DND-41 (cell line): ENCODE measurements around the gene IRAK1BP1.

ENCODE experiments used
- CTCF ChIP-seq: IDR thresholded peaks from 2 replicates; pipeline ENCODE4 v1.5.1; 2012; ENCODE audit warnings: borderline replicate concordance, low read length, moderate library complexity, mild to moderate bottlenecking; ENCODE audit not compliant: poor library complexity, severe bottlenecking; ENCODE audit errors: extremely low read depth
- EZH2 ChIP-seq: IDR thresholded peaks from 3 replicates; pipeline ENCODE4 v1.6.1; 2012; ENCODE audit warnings: borderline replicate concordance, low read depth, mild to moderate bottlenecking, moderate library complexity, low read length, inconsistent platforms; ENCODE audit not compliant: severe bottlenecking

DNA sequence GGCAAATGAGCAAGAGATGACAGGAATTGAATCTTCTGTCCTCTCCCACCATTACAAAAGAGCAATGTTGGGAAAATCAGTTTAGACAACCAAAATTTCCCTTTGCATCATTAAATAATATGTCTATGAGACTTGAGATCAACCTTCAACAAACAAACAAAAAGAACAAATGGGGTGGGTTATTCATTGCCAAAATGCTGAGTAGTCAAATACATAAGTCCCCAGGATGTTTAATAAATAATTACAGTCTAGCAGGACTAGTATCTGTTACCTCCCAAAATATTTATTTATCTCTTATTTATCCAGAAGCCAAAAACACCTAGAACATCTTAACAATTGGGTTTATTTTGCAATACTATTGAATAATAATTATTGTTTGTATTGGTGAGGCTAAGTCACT lies 16.2 kb upstream of the IRAK1BP1 start:
- TF ChIP-seq CTCF (no peak), EZH2 (no peak)
